Neural progenitor cell (in vitro differentiated cells): ENCODE results near the gene TBC1D14. TPM values are rescaled to one million over a fixed set of nuclear protein-coding genes. Genes with fewer than 3 reads are reported as not detected.
"Not testable (repeated sequence)": the region's sequence is repeated elsewhere in the genome, so short reads cannot be mapped to it uniquely, and the experiment has no call there.

Experiments used
- DNase-seq: peaks from one replicate; pipeline ENCODE4 v3.0.0-alpha.2; 2016; ENCODE audit warnings: low spot score
- H2AFZ ChIP-seq: fragments of 200-600 bp; sonication (generic); replicated peaks from 2 replicates; pipeline ENCODE4 v1.6.1; 2016; ENCODE audit warnings: antibody characterized with exemption
- H3F3A ChIP-seq: fragments of 200-600 bp; sonication (generic); 2 replicates; pipeline ENCODE4 v1.6.1; 2016; ENCODE audit warnings: antibody characterized with exemption, low read depth
- H3K27ac ChIP-seq: fragments of 200-600 bp; sonication (generic); 2 replicates; pipeline ENCODE4 v1.5.1; 2016; ENCODE audit warnings: mild to moderate bottlenecking
- H3K27me3 ChIP-seq: fragments of 200-600 bp; sonication (generic); 2 replicates; pipeline ENCODE4 v1.6.1; 2016; ENCODE audit warnings: mild to moderate bottlenecking, moderate library complexity
- H3K36me3 ChIP-seq: fragments of 200-600 bp; sonication (generic); 2 replicates; pipeline ENCODE4 v1.5.1; 2016
- H3K4me1 ChIP-seq: fragments of 200-600 bp; sonication (generic); 2 replicates; pipeline ENCODE4 v1.6.1; 2016; ENCODE audit warnings: mixed run types
- H3K4me2 ChIP-seq: fragments of 200-600 bp; sonication (generic); 2 replicates; pipeline ENCODE4 v1.6.1; 2016
- H3K4me3 ChIP-seq: fragments of 200-600 bp; sonication (generic); 2 replicates; pipeline ENCODE4 v1.5.1; 2016
- H3K79me2 ChIP-seq: fragments of 200-600 bp; sonication (generic); 2 replicates; pipeline ENCODE4 v1.6.1; 2016; ENCODE audit warnings: low read depth
- H3K9ac ChIP-seq: fragments of 200-600 bp; sonication (generic); 2 replicates; pipeline ENCODE4 v1.6.1; 2016
- H3K9me3 ChIP-seq: fragments of 200-600 bp; sonication (generic); 2 replicates; pipeline ENCODE4 v1.5.1; 2016; ENCODE audit warnings: low read depth
- H4K20me1 ChIP-seq: fragments of 200-600 bp; sonication (generic); 2 replicates; pipeline ENCODE4 v1.6.1; 2016; ENCODE audit warnings: low read depth
- H3K27ac Mint-ChIP-seq: 3 replicates; pipeline ENCODE4 v1.8.0; 2021; ENCODE audit warnings: mixed read lengths
- H3K27me3 Mint-ChIP-seq: 2 replicates; pipeline ENCODE4 v1.8.0; 2022; ENCODE audit warnings: low read depth, mild to moderate bottlenecking, inconsistent platforms, moderate library complexity, mixed read lengths; ENCODE audit not compliant: insufficient read depth
- H3K36me3 Mint-ChIP-seq: 3 replicates; pipeline ENCODE4 v1.8.0; 2021; ENCODE audit warnings: mixed read lengths
- H3K4me1 Mint-ChIP-seq: 3 replicates; pipeline ENCODE4 v1.8.0; 2021; ENCODE audit warnings: mixed read lengths
- H3K4me3 Mint-ChIP-seq: 3 replicates; pipeline ENCODE4 v1.8.0; 2021; ENCODE audit warnings: mild to moderate bottlenecking, moderate library complexity, mixed read lengths
- H3K9me3 Mint-ChIP-seq: 3 replicates; pipeline ENCODE4 v1.8.0; 2020; ENCODE audit warnings: mixed read lengths
- CTCF ChIP-seq: fragments of 200-600 bp; sonication (generic); IDR thresholded peaks from 2 replicates; pipeline ENCODE4 v1.5.1; 2017; ENCODE audit warnings: antibody characterized with exemption, mild to moderate bottlenecking
- EZH2 ChIP-seq: fragments of 200-600 bp; sonication (generic); IDR thresholded peaks from 2 replicates; pipeline ENCODE4 v1.6.1; 2017; ENCODE audit warnings: antibody characterized with exemption, mild to moderate bottlenecking, moderate library complexity
- EZH2phosphoT487 ChIP-seq: fragments of 200-600 bp; sonication (generic); IDR thresholded peaks from 2 replicates; pipeline ENCODE4 v1.6.1; 2017; ENCODE audit warnings: antibody characterized with exemption
- total RNA-seq: library from RNA; depleted of rRNA; stranded (reverse); fragments of >200 nt; gene quantifications from 2 replicates; pipeline ENCODE4 v1.2.3, GENCODE V29; 2015; ENCODE audit warnings: low replicate concordance

The TBC1D14 gene
- total RNA-seq, 1 donor from 2014 or later = 47.9 TPM

GRCh38 chr4:6889736-6890324 lies 19.8 kb upstream of the TBC1D14 start:
- Histone ChIP-seq H3K4me3 (no peak overlapping the region), H3K9me3 (no peaks in the 10 kb centered on the region), H3K4me2 (no peak overlapping the region), H4K20me1 (peaks cover 4% of the 10 kb centered on the region), H3K4me1 (peaks cover 11% of the 10 kb centered on the region), H3K27me3 (no peaks in the 10 kb centered on the region), H3K36me3 (no peaks in the 10 kb centered on the region), H3K9ac (no peak overlapping the region), H3F3A (peaks cover 2% of the 10 kb centered on the region), H3K27ac (no peak overlapping the region), H2AFZ (no peak overlapping the region), H3K79me2 (no peaks in the 10 kb centered on the region)
- no peak for DNase-seq
- peaks cover 10% of the 10 kb centered on the region for H3K9me3 Mint-ChIP-seq
- no peak overlapping the region for H3K27ac Mint-ChIP-seq
- H3K27me3 Mint-ChIP-seq = peaks cover 2% of the 10 kb centered on the region
- TF ChIP-seq EZH2phosphoT487 (no peak), CTCF (no peak), EZH2 (no peak)
- H3K4me3 Mint-ChIP-seq = no peak overlapping the region
- peaks cover 26% of the 10 kb centered on the region for H3K4me1 Mint-ChIP-seq
- H3K36me3 Mint-ChIP-seq = peaks cover 9% of the 10 kb centered on the region

- Mint-ChIP-seq H3K27ac (peak overlapping the region; percentile 37), H3K4me3 (peak overlapping the region; percentile 69), H3K27me3 (peaks cover 2% of the 10 kb centered on the region), H3K4me1 (peaks cover 26% of the 10 kb centered on the region), H3K36me3 (peaks cover 9% of the 10 kb centered on the region), H3K9me3 (peaks cover 10% of the 10 kb centered on the region)
- no peak for DNase-seq
- H4K20me1 ChIP-seq = peaks cover 4% of the 10 kb centered on the region
- H3F3A ChIP-seq = no peaks in the 10 kb centered on the region
- no peak overlapping the region for H3K27ac ChIP-seq
- peaks cover 9% of the 10 kb centered on the region for H3K4me1 ChIP-seq
- H3K4me3 ChIP-seq = no peak overlapping the region
- no peaks in the 10 kb centered on the region for H3K79me2 ChIP-seq
- H3K27me3 ChIP-seq = no peaks in the 10 kb centered on the region
- no peak overlapping the region for H3K4me2 ChIP-seq
- H3K9ac ChIP-seq = no peak overlapping the region
- H3K9me3 ChIP-seq = no peaks in the 10 kb centered on the region
- no peak overlapping the region for H2AFZ ChIP-seq
- no peak for TF ChIP-seq EZH2
- TF ChIP-seq EZH2phosphoT487 = no peak
- TF ChIP-seq CTCF = no peak
- no peaks in the 10 kb centered on the region for H3K36me3 ChIP-seq
Measured at GRCh38 chr4:6890358-6890757, 19.3 kb upstream of the TBC1D14 start.

- H3K27ac Mint-ChIP-seq, H3K4me1 ChIP-seq, H3K27ac ChIP-seq, H2AFZ ChIP-seq, H3K36me3 ChIP-seq, H3K79me2 ChIP-seq, H3K4me3 ChIP-seq, H3F3A ChIP-seq, H3K27me3 Mint-ChIP-seq, H3K4me3 Mint-ChIP-seq, H3K36me3 Mint-ChIP-seq, H3K27me3 ChIP-seq, H3K9me3 ChIP-seq, H3K4me2 ChIP-seq, H4K20me1 ChIP-seq, DNase-seq, H3K9ac ChIP-seq: not testable (repeated sequence)
- H3K9me3 Mint-ChIP-seq = peaks cover 10% of the 10 kb centered on the region
- peaks cover 30% of the 10 kb centered on the region for H3K4me1 Mint-ChIP-seq
Measured at GRCh38 chr4:6890971-6891370, 18.7 kb upstream of the TBC1D14 start.

- Mint-ChIP-seq H3K36me3 (peaks cover 9% of the 10 kb centered on the region), H3K4me1 (peaks cover 35% of the 10 kb centered on the region), H3K4me3 (no peak overlapping the region), H3K27me3 (peaks cover 2% of the 10 kb centered on the region), H3K9me3 (peaks cover 10% of the 10 kb centered on the region), H3K27ac (no peak overlapping the region)
- H3K27ac ChIP-seq = no peak overlapping the region
- H3K9ac ChIP-seq = no peak overlapping the region
- H3K36me3 ChIP-seq = no peaks in the 10 kb centered on the region
- H3K79me2 ChIP-seq = no peaks in the 10 kb centered on the region
- no peaks in the 10 kb centered on the region for H3F3A ChIP-seq
- H2AFZ ChIP-seq = no peak overlapping the region
- no peak overlapping the region for H3K4me2 ChIP-seq
- no peaks in the 10 kb centered on the region for H3K9me3 ChIP-seq
- TF ChIP-seq EZH2 (no peak), EZH2phosphoT487 (no peak), CTCF (no peak)
- H3K4me3 ChIP-seq = no peak overlapping the region
- no peak for DNase-seq
- no peaks in the 10 kb centered on the region for H4K20me1 ChIP-seq
- H3K27me3 ChIP-seq = no peaks in the 10 kb centered on the region
- H3K4me1 ChIP-seq = peaks cover 9% of the 10 kb centered on the region
Measured at GRCh38 chr4:6891436-6892170, 18.0 kb upstream of the TBC1D14 start.
